Neural progenitor cell (in vitro differentiated cells): Measurements from ENCODE around the gene SMURF1.

Experiments
- EZH2 ChIP-seq: fragments of 200-600 bp; sonication (generic); IDR thresholded peaks from 2 replicates; pipeline ENCODE4 v1.6.1; 2017; ENCODE audit warnings: antibody characterized with exemption, mild to moderate bottlenecking, moderate library complexity
- EZH2phosphoT487 ChIP-seq: fragments of 200-600 bp; sonication (generic); IDR thresholded peaks from 2 replicates; pipeline ENCODE4 v1.6.1; 2017; ENCODE audit warnings: antibody characterized with exemption
- TF ChIP-seq, protein P1 (sequence below): fragments of 200-600 bp; sonication (generic); IDR thresholded peaks from 2 replicates; pipeline ENCODE4 v1.5.1; 2017; ENCODE audit warnings: antibody characterized with exemption, mild to moderate bottlenecking

DNA sequence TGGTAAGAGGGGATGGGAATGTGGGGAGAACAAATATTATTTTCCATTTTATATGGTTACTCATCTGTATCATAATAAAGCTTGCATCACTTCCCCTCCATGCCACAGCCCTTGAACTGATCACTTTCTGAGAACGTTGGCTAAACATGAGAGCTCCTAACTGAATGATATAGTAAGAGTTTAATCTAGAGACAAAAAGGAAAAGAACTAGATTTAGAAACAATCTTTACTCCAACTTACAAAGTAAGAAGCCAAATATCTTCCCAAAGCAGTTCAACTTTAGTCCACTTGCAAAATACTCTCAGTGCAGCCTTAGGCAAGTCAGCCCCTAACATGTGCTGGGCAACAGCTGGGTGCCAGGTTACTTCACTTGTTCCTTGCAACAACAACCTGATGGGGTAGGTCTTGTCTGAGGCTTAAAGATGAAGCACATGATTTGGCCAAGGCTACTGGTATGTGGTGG lies 20.3 kb downstream of the SMURF1 start:
- TF ChIP-seq, protein P1, sequence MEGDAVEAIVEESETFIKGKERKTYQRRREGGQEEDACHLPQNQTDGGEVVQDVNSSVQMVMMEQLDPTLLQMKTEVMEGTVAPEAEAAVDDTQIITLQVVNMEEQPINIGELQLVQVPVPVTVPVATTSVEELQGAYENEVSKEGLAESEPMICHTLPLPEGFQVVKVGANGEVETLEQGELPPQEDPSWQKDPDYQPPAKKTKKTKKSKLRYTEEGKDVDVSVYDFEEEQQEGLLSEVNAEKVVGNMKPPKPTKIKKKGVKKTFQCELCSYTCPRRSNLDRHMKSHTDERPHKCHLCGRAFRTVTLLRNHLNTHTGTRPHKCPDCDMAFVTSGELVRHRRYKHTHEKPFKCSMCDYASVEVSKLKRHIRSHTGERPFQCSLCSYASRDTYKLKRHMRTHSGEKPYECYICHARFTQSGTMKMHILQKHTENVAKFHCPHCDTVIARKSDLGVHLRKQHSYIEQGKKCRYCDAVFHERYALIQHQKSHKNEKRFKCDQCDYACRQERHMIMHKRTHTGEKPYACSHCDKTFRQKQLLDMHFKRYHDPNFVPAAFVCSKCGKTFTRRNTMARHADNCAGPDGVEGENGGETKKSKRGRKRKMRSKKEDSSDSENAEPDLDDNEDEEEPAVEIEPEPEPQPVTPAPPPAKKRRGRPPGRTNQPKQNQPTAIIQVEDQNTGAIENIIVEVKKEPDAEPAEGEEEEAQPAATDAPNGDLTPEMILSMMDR: no peak
- no peak for TF ChIP-seq EZH2
- no peak for TF ChIP-seq EZH2phosphoT487
